Heart right ventricle (tissue), 16 donors: ENCODE results near the gene XYLT2. TPM values are rescaled to one million over a fixed set of nuclear protein-coding genes. Genes with fewer than 3 reads are reported as not detected.

Experiments used
- ATAC-seq, 8 donors: fragments of 200-7000 bp; cut with Tn5 transposase; one replicate each; pipeline ENCODE4 v1.9.1; 2020; ENCODE audit warnings: mild to moderate bottlenecking in 8 of 8, moderate library complexity in 8 of 8, moderate number of reproducible peaks in 1 of 8
- DNase-seq, 2 donors: peaks; one replicate each; pipeline ENCODE4 v3.0.0-alpha.2; 2020
- H3K27ac ChIP-seq, 10 donors: fragments of 200-600 bp; sonication (generic) in 2 of 10; one replicate each; pipeline versions ENCODE4 v1.5.0 to v1.8.0; 2020 to 2022; ENCODE audit warnings: mild to moderate bottlenecking in 3 of 10
- H3K27me3 ChIP-seq, 7 donors: fragments of 200-600 bp; one replicate each; pipeline ENCODE4 v1.8.0; 2021 to 2022; ENCODE audit warnings: mild to moderate bottlenecking in 2 of 7
- H3K36me3 ChIP-seq, 9 donors: fragments of 200-600 bp; sonication (generic) in 1 of 9; one replicate each; pipeline versions ENCODE4 v1.5.0 to v1.8.0; 2020 to 2022; ENCODE audit warnings: mild to moderate bottlenecking in 2 of 9
- H3K4me1 ChIP-seq, 9 donors: fragments of 200-600 bp; sonication (generic) in 1 of 9; one replicate each; pipeline versions ENCODE4 v1.5.0 to v1.8.0; 2020 to 2022; ENCODE audit warnings: mild to moderate bottlenecking in 4 of 9
- H3K4me3 ChIP-seq, 10 donors: fragments of 200-600 bp; sonication (generic) in 2 of 10; one replicate each; pipeline versions ENCODE4 v1.5.0 to v1.8.0; 2020 to 2022; ENCODE audit warnings: mild to moderate bottlenecking in 7 of 10, moderate library complexity in 2 of 10
- H3K9me3 ChIP-seq, 11 donors: fragments of 200-600 bp in 10 of 11; sonication (generic) in 2 of 11; one replicate each; pipeline versions ENCODE4 v1.5.0 to v1.8.0; 2013 to 2022; ENCODE audit warnings: mild to moderate bottlenecking in 2 of 11, control low read depth in 1 of 11, moderate library complexity in 1 of 11
- CTCF ChIP-seq, 9 donors: fragments of 200-600 bp; sonication (generic) in 2 of 9; IDR thresholded peaks; one replicate each; pipeline versions ENCODE4 v1.5.0 to v1.8.0; 2021 to 2022; ENCODE audit warnings: antibody characterized with exemption in 9 of 9, mild to moderate bottlenecking in 5 of 9, moderate library complexity in 1 of 9
- WGBS, 2 donors: extraction: QIAGEN DNeasy Blood & Tissue Kit; methylation state at CpG; one replicate each; pipeline ENCODE4 v1.1.7; 2013; ENCODE audit warnings: inconsistent platforms in 1 of 2; 5-methylcytosine and 5-hydroxymethylcytosine counted together
- intact Hi-C, 10 donors: fragments of 100-400 bp; cut with DNase I; formaldehyde crosslinking; loops; one replicate each; pipeline versions ENCODE4 v1.11.1 to v1.14.2; 2022
- polyA plus RNA-seq, 2 donors: library from polyadenylated mRNA; stranded (reverse); fragments of 200-250 nt; gene quantifications; one replicate each; pipeline ENCODE4 v1.2.3, GENCODE V29; 2013
- total RNA-seq, 10 donors: library from RNA; stranded (reverse); fragmentation: NEBNext Ultra II Directional in 3 of 10; extraction: Animal tissue kit (Norgen Biotek cat#: 25700) in 3 of 10; gene quantifications; one replicate each; pipeline versions ENCODE4 v1.2.1 to v1.2.4, GENCODE V29; 2021 to 2023
- donor health status: Arrhythmogenic right ventricular cardiomyopathy.
- donor health status: ischemic (EF 13 %, LVEDD 7.1; RV severe dilation, severe dysfunction).
- donor health status: healthy with polysubstance abuse.
- donor health status: DM: no; HTN: yes; CAD: no.
- donor health status: DM: no; HTN: no; CAD: no.
- donor health status: ischemic (EF 25% LVEDD 6.9; RV normal size, moderate dysfunction).
- donor health status: ischemic (EF 25% LVEDD 5.7; RV mildly dilated, moderate dysfunction).
- donor health status: healthy.
- donor health status: DM: yes; HTN: yes; CAD: no.
- donor health status: Ischemic cardiomyopathy.
- donor health status: ischemic (EF 35%, LVEDD 5.7; RV mildly dilated, moderate dysfunction).
- donor health status: nonischemic (EF 11% LVEDD 7.7; RV severe dilation, severe dysfunction).
- donor health status: DM: yes; HTN: yes; CAD: no.
- donor health status: PGD.
- donor health status: ischemic (EF 29% LVEDD 5.4; RV normal size, mild dysfunction).
- donor health status: nonischemic (EF 23%, LVEDD 6.1; RV moderate dilation, normal function).

The XYLT2 gene
- total and polyA plus RNA-seq, 12 donors = 8.1 to 17.1 (median 11.9) TPM

GRCh38 chr17:50380369-50381259 is 34.7 kb downstream of the XYLT2 start:
- intact Hi-C loops = no loop called here
- TF ChIP-seq CTCF (IDR thresholded peaks at IDR 0.05) = peak in 1 of 9 donors; percentile 19
- no peaks in the 10 kb centered on the region for H3K27me3 ChIP-seq
- no peak overlapping the region for H3K27ac ChIP-seq
- H3K4me1 ChIP-seq = peaks cover 0 to 14% (median 0%) of the 10 kb centered on the region in 9 donors
- no peaks in the 10 kb centered on the region for H3K9me3 ChIP-seq
- ATAC-seq (peak in 2 of 8 donors; percentile 10 to 28), DNase-seq (no peak)
- peaks cover 0 to 68% (median 35%) of the 10 kb centered on the region in 9 donors for H3K36me3 ChIP-seq
- H3K4me3 ChIP-seq = no peak overlapping the region
- 88 to 91% methylated on average over 13 of the region's 13 CpGs for WGBS, 2 donors

- no peak for TF ChIP-seq CTCF (IDR thresholded peaks at IDR 0.05)
- H3K4me3 ChIP-seq = no peak overlapping the region
- intact Hi-C loops = no loop called here
- no peak overlapping the region for H3K27ac ChIP-seq
- peaks cover 0 to 14% (median 0%) of the 10 kb centered on the region in 9 donors for H3K4me1 ChIP-seq
- peaks cover 0 to 76% (median 42%) of the 10 kb centered on the region in 9 donors for H3K36me3 ChIP-seq
- DNase-seq (no peak), ATAC-seq (no peak)
- WGBS, 2 donors = 90 to 91% methylated on average over 7 of the region's 7 CpGs
- no peaks in the 10 kb centered on the region for H3K27me3 ChIP-seq
- no peaks in the 10 kb centered on the region for H3K9me3 ChIP-seq
These were observed 35.4 kb downstream of the XYLT2 start for GRCh38 chr17:50381260-50381815.

GRCh38 chr17:50381920-50382319 is 36.0 kb downstream of the XYLT2 start:
- Histone ChIP-seq H3K36me3 (peaks cover 0 to 81% (median 48%) of the 10 kb centered on the region in 9 donors), H3K4me1 (peaks cover 0 to 14% (median 0%) of the 10 kb centered on the region in 9 donors), H3K4me3 (no peak overlapping the region), H3K9me3 (no peaks in the 10 kb centered on the region), H3K27me3 (no peaks in the 10 kb centered on the region), H3K27ac (no peak overlapping the region)
- intact Hi-C loops = no loop called here
- TF ChIP-seq CTCF (IDR thresholded peaks at IDR 0.05) = no peak
- 35 to 36% methylated on average over 3 of the region's 3 CpGs for WGBS, 2 donors
- DNase-seq (no peak), ATAC-seq (no peak)

- Histone ChIP-seq H3K4me3 (no peak overlapping the region), H3K27me3 (no peaks in the 10 kb centered on the region), H3K4me1 (peaks cover 0 to 14% (median 0%) of the 10 kb centered on the region in 9 donors), H3K36me3 (peaks cover 4 to 92% (median 58%) of the 10 kb centered on the region in 9 donors), H3K27ac (no peak overlapping the region), H3K9me3 (no peaks in the 10 kb centered on the region)
- ATAC-seq (no peak), DNase-seq (no peak)
- 92 to 93% methylated on average over 12 of the region's 12 CpGs for WGBS, 2 donors
- intact Hi-C loops = no loop called here
- TF ChIP-seq CTCF (IDR thresholded peaks at IDR 0.05) = no peak
These were observed 37.0 kb downstream of the XYLT2 start for GRCh38 chr17:50382931-50383330.
